SIG-M5 treated with dmso at 0.1 percent for 504 hours (cell line): ENCODE data around the gene INPP5E.

ENCODE experiments used
- DNase-seq: peaks from one replicate; lab custom pipeline; 2025; ENCODE audit not compliant: unreplicated experiment; lab: John Stamatoyannopoulos, UW

Gene INPP5E

DNA sequence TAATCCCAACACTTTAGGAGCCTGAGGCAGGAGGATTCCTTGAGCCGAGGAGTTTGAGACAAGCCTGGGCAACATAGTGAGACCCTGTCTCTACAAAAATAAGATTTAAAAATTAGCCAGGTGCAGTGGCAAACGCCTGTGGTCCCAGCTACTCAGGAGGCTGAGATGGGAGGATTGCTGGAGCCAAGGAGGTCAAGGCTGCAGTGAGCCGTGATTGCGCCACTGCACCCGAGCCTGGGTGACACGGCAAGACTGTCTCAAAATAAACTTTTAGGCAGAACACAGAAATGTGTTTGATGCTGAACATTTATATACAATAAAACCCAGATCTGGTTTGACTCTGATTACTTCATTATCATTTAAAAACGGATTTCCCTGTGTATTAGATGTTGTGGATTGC is 34.2 kb downstream of the INPP5E start:
- DNase-seq, result no peak

DNA sequence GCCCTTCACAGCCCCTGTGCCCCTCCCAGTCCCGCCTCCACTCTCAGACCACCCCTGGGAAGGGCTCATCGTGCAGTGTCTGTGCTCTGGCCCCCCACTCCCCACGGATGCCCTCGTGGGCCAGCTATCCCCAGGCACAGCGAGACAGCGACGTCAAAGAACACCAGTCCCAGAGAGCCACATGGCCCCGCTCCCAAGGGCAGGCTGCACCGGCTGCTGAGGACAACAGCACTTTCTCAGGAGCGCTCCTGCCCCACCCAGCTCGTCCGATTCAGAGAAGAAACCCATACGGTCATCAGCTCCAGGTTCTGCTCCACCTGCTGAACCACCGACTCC is 34.9 kb downstream of the INPP5E start:
- no peak for DNase-seq

DNA sequence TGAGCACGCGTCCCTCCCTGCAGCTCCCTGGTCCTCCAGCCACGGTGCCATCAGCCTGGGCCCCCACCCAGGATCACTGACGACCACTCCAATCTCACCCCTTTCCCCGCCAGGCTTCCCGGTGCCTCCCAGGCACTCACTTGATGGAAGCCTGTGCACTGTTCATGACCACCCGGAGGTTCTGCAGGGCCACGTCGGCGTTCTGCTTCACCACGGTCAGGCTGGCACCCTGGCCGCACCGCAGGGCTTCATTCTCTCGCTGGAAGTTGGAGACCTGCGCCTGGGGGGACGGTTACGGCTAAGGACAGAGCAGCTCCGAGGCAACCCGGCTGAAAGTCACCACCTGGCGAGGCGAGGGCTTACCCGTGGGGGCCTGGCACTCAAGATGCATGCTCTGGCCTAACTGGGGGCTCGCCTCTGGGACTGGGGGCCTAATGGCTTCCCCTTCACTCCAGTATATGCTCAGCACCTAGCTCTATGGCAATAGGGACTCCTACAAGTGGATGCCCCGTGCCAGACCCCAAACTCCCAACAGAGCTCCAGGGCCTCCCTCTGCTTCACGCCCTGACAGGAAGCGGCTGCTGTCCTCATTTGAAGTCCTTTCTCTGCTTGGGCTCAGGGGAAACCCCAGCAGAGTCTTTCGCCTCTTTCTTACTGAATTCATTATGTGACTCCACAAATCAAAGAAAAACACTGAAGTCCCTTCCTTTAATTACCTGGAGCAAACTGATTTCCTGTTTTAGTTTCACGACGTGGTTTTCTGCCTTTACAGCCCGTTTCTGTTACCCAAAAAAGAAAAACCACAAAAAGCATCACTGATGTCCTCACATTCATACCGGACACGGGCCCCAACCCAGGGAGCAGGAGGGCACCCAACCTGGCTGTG is 35.5 kb downstream of the INPP5E start:
- no peak for DNase-seq

DNA sequence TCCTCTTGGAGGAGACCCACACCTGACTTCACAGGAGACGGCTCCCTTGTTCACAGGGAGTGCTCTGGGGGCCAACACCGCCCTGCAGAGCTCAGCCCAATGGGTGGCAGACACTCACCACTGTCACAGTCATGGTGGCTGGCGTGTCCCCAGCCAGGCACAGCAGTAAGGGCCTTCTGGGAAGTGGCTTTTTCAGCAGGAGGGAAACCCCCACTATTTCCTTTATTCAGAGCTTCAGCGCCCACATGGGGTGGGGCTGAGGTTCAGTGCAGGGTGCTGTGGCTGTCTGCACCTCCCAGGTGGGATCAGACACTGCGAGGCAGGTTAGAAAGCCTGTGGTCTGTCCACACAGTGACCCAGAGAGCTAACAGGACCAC is 36.1 kb downstream of the INPP5E start:
- no peak for DNase-seq

DNA sequence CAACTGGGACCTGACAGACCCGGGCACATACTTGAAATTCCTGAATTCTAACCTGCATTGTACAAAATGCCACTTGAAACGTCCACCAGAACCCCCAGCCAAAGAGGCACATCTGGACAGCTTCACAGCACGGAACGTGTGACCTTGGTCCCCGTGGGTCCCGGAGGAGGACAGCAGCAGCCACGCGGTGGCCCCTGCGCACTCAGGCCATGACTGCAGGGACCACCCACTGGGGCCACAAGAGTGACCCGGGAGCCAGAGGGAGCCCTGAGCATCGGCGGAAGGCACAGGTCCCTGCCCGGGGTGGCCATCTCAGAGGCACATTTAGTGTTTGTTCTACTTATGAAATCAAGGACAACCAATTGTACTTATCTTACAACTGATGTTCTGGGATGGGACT is 37.6 kb downstream of the INPP5E start:
- DNase-seq, result no peak

DNA sequence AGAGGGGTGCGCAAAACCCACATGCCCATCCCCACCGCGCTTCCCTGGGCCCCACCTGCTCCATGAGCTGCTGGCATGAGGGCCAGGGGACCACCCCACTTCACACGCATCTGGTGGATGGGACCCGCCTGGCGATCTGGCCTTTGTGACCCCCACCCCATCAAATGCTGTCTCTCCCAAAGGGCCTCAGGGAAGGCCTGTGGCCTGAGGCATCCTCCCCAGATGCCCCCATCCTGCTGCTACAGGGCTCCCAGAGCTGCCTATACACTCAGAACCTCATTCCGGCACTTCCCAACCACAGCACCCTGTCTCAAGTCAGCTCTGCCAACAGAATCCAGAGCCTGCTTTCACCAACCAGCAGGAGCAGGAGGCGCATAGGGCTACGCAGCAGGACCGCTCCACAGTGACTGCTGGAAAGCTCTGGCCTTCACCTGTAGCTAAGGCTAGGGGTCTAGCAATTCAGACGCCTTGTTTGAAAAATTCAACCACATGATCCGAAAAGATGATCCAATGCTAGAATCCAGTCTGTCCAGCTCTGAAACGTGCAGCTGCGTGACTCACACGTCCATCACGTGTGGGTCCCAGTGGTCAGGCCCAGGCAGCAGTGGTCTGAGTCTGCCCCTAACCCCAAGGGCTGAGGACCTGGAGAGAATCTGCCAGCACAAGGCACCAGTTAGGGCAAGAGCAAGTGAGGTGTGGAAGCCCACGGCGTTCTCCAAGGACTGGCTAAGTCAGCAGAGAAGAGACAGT is 38.3 kb downstream of the INPP5E start:
- no peak for DNase-seq

DNA sequence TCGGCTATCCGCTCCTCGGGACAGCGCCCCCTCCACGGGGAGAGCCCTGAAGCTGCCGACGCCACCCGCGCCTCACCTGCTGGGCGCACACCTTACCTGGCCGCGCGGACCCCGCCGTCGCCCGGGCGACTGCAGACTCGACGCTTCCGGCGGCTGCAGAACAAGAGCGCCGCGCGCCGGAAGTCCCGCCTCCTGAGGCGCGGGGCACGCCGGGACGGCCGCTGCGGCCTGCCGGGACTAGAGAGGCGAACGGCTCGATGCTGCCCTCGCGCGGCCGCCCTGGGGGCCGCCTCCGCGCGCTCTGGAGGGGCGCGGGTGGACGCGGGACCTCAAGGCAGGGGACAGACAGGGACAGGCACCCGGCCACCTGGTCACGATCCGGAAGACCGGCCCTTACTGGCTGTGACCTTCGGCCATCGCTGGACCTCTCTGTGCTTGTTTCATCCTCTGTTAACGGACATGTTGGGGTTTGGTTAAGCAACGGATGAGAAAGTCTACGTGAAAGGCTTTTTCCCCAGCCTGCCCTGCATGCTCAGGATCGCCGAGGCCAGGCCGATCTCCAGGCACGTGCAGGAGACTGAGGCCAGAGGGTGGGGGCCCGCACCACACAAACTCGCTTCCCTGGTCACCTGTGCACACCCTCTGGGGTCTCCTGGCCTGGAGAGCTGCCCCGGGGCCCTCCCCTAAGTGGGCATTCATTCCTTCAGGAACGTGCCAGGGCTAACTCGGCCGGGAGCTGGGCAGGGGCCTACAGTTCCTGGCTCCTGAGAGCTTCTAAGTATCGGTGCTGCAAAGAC is 39.4 kb downstream of the INPP5E start, which contains the start of gene SNAPC4:
Gene SNAPC4, minus strand, starts transcription at position 133 of the 797 bp plus-strand sequence. CDS start 1,742 bp downstream, outside the sequence.
- DNase-seq, result peak; percentile 74

DNA sequence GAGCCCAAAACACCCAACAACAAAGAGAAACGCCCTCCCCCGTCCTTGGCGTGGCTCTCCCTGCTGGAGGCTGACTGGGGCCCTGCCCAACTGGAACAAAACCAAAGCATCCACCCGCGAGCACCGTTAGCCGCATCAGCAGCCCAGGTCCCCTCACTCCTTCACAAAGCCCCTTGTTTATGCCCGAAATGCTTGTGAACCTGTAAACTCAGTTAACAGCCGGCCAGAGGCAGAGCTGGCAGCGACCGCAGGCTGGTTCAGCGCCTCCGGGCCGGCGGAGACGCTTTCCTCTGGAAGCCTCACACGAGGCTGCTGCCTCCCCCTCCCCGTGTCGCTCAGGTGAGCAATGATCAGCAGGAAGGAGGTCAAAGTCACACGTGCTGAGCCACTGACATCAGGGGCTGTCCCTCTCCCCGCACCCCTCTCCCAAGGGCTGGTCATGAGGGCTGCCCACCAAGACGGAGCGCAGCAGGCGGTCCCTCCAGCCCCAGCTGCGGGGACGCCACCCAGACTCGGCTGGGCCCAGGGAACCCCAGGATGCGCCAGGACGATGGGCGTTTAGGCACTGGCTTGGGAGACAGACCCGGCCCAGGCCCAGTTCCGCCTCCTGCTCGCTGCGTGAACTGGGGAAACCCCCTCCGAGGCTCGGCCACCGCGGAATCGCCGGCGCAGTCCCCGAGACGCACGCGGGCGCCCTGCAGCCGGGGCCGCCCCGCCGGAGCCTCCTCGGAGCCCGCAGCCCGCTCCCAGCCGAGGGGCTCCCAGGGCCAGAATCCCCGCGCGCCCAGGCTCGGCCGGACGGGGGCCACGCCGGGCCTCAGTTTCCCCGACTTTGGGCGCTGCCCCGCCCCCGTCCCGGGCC is 40.2 kb downstream of the INPP5E start:
- no peak for DNase-seq

DNA sequence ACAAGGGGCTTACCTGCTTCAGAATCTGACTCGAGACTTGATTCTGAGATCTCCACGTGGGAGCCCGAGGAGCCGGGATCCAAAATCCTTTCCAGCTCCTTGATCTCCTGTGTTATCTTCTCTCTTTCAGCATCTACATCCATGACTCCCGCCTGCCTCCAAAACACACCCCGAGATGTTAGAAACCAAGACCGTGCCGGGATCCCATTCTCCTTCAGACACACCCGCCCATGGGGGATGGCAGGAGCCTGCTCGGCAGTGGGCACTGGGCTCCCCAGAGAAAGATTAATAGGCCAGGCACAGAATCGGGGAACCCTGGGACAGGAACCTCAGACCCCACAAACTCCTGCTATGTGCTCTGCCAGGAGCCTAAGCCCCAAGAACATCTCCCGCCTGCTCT is 41.4 kb downstream of the INPP5E start:
- DNase-seq, result no peak

DNA sequence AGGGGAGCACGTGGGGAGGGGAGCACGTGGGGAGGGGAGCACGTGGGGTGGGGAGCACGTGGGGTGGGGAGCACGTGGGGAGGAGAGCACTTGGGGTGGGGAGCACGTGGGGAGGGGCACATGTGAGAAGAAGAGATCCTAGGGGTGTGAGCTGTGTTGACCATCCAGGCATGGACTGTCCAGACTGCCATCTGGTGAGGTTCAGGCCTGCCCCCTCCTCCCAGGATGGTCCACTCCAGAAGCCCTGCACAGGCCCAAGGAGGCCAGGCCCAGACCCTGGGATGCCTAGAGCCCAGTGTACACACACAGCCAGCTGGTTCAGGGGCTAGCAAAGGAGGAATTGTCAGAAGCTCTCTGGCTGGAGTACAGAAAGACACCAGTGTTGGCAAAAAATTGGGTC is 42.0 kb downstream of the INPP5E start:
- no peak for DNase-seq

DNA sequence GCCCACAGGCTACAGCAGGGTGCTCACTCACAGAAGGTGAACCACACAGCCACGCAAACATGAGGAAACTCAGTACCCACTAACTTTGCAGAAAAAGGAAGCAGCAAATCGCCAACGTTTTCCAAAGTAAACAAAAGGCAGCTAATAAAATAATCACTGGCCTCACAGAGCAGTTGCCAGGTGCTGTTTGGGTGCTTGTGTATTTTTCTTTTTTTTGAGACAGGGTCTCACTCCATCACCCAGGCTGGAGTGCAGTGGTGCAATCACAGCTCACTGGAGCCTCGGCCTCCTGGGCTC is 43.5 kb downstream of the INPP5E start:
- DNase-seq, result no peak

DNA sequence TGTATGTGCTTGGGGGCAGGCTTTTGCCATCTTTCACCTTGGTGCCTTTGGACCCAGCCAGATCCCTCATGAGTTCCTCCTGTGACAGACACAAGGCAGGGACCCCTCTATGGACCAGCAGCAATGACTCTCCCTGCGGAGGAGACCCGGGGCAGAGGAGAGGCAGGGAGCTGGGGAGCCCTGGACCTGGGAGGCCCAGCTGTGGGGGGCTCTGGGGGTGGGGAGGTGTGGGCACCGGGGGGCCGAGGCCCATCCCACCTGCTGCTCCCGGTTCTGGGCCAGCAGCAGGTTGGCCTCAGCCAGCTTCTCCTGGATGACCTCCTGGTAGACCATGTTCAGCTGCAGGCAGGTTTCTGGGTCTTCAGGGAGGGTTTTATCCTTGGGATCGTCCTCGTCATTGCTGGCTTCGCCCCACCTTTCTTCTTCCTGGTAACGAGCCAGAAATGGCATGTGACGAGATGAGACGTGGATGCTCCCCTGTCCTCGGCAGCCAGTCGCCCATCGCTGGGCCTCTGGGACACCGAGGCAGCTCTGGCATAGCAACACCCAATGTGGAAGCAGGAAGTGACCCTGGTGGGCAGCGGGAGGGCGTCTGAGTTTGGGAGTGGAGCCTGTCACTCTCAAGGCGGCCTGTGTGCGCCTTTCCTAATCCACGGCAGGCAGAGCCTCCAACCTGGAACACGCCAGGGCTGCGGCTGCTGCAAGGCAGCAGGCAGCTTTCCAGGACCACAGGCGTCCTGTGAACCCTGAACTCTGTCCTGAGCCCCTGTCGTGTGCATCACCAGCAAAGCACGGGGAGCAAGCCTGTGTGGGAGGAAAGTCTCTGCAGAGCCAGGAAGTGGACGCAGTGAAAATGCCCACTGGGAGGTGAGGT is 44.1 kb downstream of the INPP5E start:
- DNase-seq, result no peak

DNA sequence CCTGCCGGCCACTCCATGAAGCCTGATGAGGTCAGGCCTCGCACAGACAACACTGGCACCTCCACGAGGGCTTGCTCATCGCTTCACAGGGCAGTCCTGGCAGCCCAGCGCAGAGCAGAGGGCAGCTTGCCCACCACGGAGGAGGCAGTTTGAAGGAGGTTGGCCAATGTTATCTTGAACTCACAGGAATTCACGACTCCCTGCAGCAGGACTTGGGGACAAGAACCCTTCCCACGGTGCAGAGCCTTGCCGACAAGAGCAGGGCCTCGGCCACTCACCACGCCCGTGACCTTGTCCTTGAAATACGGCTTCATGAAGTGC is 44.7 kb downstream of the INPP5E start:
- DNase-seq, result no peak

DNA sequence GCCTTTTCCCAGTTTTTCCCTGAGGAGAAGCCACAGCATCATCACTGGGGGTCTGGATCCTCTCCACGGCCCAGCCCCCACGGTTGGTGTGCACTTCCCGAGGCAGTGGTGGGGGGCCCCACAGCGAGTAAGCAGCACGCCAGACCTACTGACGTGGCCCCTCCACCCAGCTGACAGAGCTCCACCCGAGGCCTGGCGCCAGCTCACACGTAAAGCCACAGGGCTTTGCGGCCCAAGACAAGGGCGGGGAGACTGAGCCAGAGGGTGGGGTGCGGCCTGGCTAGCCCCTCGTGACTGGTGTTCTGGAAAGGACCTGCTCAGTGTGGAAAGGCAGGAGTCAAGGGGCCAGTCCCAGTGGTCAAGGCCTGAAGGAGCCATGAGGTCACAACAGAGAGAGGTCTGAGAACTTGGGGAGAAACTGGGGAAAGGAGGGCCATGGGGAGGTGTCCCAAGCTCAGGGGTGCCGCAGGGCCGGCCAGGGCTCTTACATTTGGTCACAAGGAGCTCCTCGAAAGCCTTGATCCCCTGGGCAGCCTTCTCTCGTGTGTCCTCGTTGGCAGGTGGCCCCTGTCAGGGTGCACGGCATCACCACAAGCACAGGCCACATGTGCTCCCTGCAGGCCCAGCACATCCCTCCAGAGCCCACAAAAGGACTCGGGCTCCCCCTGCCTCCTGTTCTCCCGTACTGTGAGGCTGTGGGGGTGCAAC is 45.2 kb downstream of the INPP5E start:
- no peak for DNase-seq

DNA sequence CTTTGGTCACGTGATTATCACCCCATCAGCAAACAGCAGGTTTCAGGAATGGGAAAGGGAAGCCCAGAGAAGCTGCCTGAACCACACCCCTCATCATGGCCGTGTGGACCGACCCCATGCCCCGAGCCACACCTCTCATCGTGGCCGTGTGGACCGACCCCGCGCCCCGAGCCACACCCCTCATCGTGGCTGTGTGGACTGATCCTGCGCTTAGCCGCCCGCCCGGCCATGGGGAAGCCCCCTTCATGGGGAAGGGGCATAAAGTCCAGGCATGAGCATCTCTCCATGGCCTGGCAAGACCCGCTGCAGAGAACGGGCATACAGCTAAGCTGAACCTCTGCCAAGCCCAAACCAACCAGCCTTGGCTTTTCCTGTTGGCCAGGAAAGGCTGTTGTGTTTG is 46.1 kb downstream of the INPP5E start:
- DNase-seq, result no peak

DNA sequence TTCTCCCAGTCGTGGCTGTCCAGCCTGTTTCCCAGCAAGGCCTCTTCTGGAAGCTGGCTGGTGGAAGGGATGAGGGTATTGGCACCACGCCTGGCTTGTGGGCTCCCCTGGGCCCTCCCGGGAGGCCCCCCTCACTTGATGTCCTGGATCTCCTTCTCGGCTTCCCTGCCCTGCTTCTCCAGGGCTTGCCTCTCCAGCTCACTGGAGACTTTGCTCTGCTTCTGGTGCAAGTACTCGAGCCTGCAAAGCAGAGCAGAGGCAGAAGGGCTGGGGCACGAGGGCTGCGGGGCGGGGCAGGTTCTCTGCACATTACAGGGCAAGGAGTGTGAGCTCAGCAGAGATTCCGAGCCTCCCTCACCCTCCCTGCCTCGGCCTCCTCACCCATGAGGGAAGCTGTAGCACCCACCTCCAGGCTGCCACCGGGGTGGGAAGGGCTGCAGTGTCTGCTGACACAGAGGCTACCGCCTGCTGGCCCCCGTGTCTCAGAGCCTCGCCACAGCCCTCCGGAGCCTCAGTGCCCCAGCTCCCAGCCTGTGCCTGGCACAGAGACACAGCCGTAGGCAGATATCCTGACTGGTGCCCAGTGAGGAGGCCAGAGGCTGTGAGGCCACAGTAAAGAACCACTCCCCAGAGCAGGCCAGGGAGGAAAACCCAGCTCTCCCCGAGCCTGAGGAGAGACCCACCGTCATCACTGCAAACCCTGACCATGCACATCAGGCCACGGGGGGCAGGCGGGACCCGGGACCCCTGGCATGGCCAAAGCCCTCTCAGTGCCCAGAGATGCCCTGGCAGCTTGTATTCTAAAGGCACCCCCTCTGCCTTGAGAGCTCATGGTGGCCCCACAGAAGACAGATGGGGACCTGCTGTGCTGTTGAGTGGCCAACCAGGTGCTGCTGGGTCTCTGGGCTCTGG is 46.9 kb downstream of the INPP5E start:
- no peak for DNase-seq

DNA sequence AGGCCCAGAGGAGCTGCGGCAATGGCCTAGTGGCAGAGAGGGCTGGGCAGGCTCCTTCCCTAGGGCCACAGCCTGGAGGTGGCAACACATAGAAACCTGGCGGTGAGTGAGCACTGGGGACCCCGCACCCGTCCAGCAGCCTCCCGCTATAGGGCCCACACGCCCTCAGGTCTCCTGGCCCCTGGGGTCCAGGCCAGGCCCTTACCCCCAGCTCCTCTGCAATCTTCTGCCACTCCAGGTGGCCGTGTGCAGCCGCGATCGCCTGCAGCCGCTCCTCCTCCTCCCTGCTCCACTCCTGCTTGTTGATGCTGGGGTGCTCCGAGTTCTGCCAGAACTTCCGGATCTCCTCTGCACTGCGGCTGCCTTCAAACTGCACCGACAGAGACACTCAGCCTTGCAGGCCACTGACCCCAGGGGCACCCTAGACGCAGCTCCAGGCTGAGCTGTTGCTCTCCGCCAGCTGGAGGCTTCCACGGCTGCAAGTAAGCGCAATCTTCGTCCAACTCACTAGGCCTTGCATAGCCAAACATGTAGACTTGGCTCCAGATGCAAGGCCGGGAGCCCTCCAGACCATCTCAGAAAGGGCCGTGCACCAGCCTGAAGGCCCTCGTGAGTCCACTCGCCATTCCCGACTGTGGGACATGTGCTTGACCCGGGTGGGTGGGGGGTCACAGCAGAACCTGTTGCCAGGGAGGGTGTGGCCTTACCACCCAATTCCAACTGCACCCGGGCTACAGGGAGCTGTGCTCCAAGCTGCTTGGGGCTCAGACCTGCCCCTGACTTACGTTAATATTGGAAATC is 47.7 kb downstream of the INPP5E start:
- DNase-seq, result no peak

DNA sequence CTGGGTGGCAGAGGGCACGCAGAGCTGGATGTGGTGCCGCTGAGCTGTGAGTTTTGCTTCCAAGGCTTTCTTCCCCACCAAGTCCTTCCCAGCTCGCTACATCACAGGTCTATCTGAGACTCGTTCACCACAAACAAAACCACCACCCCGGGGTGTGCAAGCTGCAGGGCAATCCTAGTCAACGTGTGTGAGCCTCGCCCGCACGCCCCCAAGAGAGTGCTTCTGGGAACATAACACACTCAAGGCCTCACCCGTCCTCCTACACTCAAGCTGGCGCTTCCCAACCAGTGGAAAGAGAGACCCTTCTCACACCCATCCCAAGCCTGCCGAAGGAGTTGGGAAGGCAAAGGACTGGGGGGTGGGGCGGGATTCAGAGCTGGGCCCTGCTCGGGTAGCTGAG is 50.2 kb downstream of the INPP5E start:
- DNase-seq, result no peak
